NCI-H128 (cell line): ENCODE measurements around the gene TTC24.

ENCODE experiments used
- DNase-seq: peaks from one replicate; lab custom pipeline; 2025; ENCODE audit not compliant: unreplicated experiment; lab: John Stamatoyannopoulos, UW

TTC24 gene

GRCh38 chr1:156553860-156554485 is 25.6 kb upstream of the TTC24 start:
- DNase-seq = no peak

- no peak for DNase-seq
These were observed 24.6 kb upstream of the TTC24 start for GRCh38 chr1:156554971-156555370.

- DNase-seq = no peak
These were observed 23.8 kb upstream of the TTC24 start for GRCh38 chr1:156555715-156556114.

GRCh38 chr1:156556354-156556753 is 23.2 kb upstream of the TTC24 start:
- no peak for DNase-seq

GRCh38 chr1:156559086-156559796 is 20.3 kb upstream of the TTC24 start:
- no peak for DNase-seq

- no peak for DNase-seq
These were observed 19.6 kb upstream of the TTC24 start for GRCh38 chr1:156559797-156560385.

GRCh38 chr1:156560585-156561163 is 18.8 kb upstream of the TTC24 start:
- DNase-seq = no peak

- DNase-seq = no peak
These were observed 14.0 kb upstream of the TTC24 start for GRCh38 chr1:156565519-156565918.

GRCh38 chr1:156566436-156566835 is 13.1 kb upstream of the TTC24 start:
- no peak for DNase-seq

GRCh38 chr1:156571261-156571852 is 8.2 kb upstream of the TTC24 start:
- DNase-seq = no peak

GRCh38 chr1:156571919-156572662 is 7.4 kb upstream of the TTC24 start, which contains the start of gene IQGAP3:
TSS of gene IQGAP3 (minus strand) at chr1:156572565. CDS start at chr1:156572529, 36 bp downstream.
- DNase-seq = peak; percentile 80

- DNase-seq = no peak
These were observed 6.9 kb upstream of the TTC24 start for GRCh38 chr1:156572663-156573018.

- DNase-seq = no peak
These were observed 5.4 kb upstream of the TTC24 start for GRCh38 chr1:156574039-156574633.

- DNase-seq = no peak
These were observed 2.0 kb upstream of the TTC24 start for GRCh38 chr1:156577550-156577949.

- DNase-seq = no peak
These were observed 1.5 kb upstream of the TTC24 start for GRCh38 chr1:156578055-156578454.

GRCh38 chr1:156581661-156582387 is 2.3 kb downstream of the TTC24 start:
- no peak for DNase-seq

GRCh38 chr1:156582388-156583017 is 3.0 kb downstream of the TTC24 start:
- no peak for DNase-seq

- peak; percentile 34 for DNase-seq
These were observed 4.5 kb downstream of the TTC24 start for GRCh38 chr1:156583821-156584622.

- no peak for DNase-seq
These were observed 5.3 kb downstream of the TTC24 start for GRCh38 chr1:156584813-156585212.
